HCT116 (cell line): ENCODE data around the gene EFS. TPM values are rescaled to one million over a fixed set of nuclear protein-coding genes. Genes with fewer than 3 reads are reported as not detected.

Experiments used
- ATAC-seq: fragments of 200-7000 bp; cut with Tn5 transposase; 2 replicates; pipeline ENCODE4 v1.9.1; 2020; ENCODE audit warnings: mild to moderate bottlenecking, moderate library complexity
- BruUV-seq: library from RNA; stranded (reverse); fragments of 400-500 nt; replicated peaks from 2 replicates; lab custom pipeline; 2021; lab: Mats Ljungman, UMichigan
- CTCF ChIA-PET: fragments of 300-600 bp; sonication (Branson Sonifier 250); formaldehyde crosslinking; loops from one replicate; lab custom pipeline; 2021; ENCODE audit warnings: antibody characterized with exemption; lab: Charles Lee
- POLR2A ChIA-PET: fragments of 300-600, 350-600 bp; sonication (Branson Sonifier 250); formaldehyde crosslinking; loops from one replicate; lab custom pipeline; 2021; ENCODE audit warnings: antibody characterized with exemption; lab: Charles Lee
- RAD21 ChIA-PET, 2 experiments: fragments of 300-600 bp; sonication (Branson Sonifier 250); formaldehyde crosslinking; loops; one replicate each; lab custom pipeline; 2023; ENCODE audit warnings: low total read pairs in 2 of 2; ENCODE audit not compliant: uncharacterized antibody in 2 of 2, unreplicated experiment in 2 of 2, low non-redundant PET in 1 of 2; lab: Charles Lee
- DNase-seq: peaks from one replicate; pipeline ENCODE4 v3.0.0-alpha.2; 2010; ENCODE audit warnings: low read depth, low spot score
- H2AFZ ChIP-seq: fragments of 200-600 bp; shearing (Covaris generic), sonication (generic); 2 replicates; pipeline ENCODE4 v1.6.1; 2017; ENCODE audit warnings: low read depth, mixed run types, mixed read lengths, antibody characterized with exemption, low read length; ENCODE audit not compliant: poor library complexity, severe bottlenecking
- H3K27ac ChIP-seq: 2 replicates; pipeline ENCODE4 v1.5.1; 2012; ENCODE audit warnings: low read depth, low read length
- H3K27me3 ChIP-seq: fragments of 200-600 bp; sonication (generic); 2 replicates; pipeline ENCODE4 v1.6.1; 2016; ENCODE audit warnings: mixed run types, low read length, mixed read lengths; ENCODE audit not compliant: insufficient read depth
- H3K36me3 ChIP-seq, 2 experiments: fragments of 200-500 bp in 1 of 2; fragments of 200-600 bp in 1 of 2; sonication (Bioruptor generic) in 1 of 2; sonication (generic) in 1 of 2; 2 replicates each; pipeline versions ENCODE4 v1.5.1 to v1.6.1; 2014 to 2016; ENCODE audit warnings: low read length in 2 of 2, inconsistent platforms in 1 of 2, mixed read lengths in 1 of 2, mixed run types in 1 of 2; ENCODE audit not compliant: insufficient read depth in 2 of 2, control insufficient read depth in 1 of 2
- H3K4me1 ChIP-seq, 2 experiments: fragments of 200-600 bp in 1 of 2; sonication (generic) in 1 of 2; 2 replicates each; pipeline versions ENCODE4 v1.5.1 to v1.6.1; 2012 to 2017; ENCODE audit warnings: low read length in 2 of 2, inconsistent platforms in 1 of 2, mild to moderate bottlenecking in 1 of 2, mixed read lengths in 1 of 2, mixed run types in 1 of 2, moderate library complexity in 1 of 2; ENCODE audit not compliant: insufficient read depth in 2 of 2, control insufficient read depth in 1 of 2
- H3K4me2 ChIP-seq: fragments of 200-600 bp; sonication (generic); 2 replicates; pipeline ENCODE4 v1.6.1; 2017; ENCODE audit warnings: mixed run types, low read length, mixed read lengths
- H3K4me3 ChIP-seq, 2 experiments: fragments of 200-600 bp in 1 of 2; sonication (generic) in 1 of 2; replicated peaks in 1 of 2; 2 replicates each; pipeline ENCODE4 v1.5.1; 2011 to 2016; ENCODE audit warnings: low read length in 2 of 2, control low read depth in 1 of 2, low read depth in 1 of 2, mild to moderate bottlenecking in 1 of 2, mixed read lengths in 1 of 2, mixed run types in 1 of 2
- H3K79me2 ChIP-seq: fragments of 200-600 bp; sonication (generic); 2 replicates; pipeline ENCODE4 v1.6.1; 2017; ENCODE audit warnings: mild to moderate bottlenecking, mixed run types, low read length, moderate library complexity, mixed read lengths; ENCODE audit not compliant: insufficient read depth
- H3K9ac ChIP-seq: fragments of 200-600 bp; sonication (generic); 2 replicates; pipeline ENCODE4 v1.6.1; 2016; ENCODE audit warnings: low read length, mixed read lengths
- H3K9me2 ChIP-seq: fragments of 200-600 bp; sonication (generic), shearing (Covaris generic); 2 replicates; pipeline ENCODE4 v1.6.1; 2017; ENCODE audit warnings: mixed run types, mild to moderate bottlenecking, moderate library complexity; ENCODE audit not compliant: insufficient read depth
- H3K9me3 ChIP-seq, 2 experiments: fragments of 200-500 bp in 1 of 2; fragments of 200-600 bp in 1 of 2; sonication (Bioruptor generic) in 1 of 2; sonication (generic) in 1 of 2; 2 replicates each; pipeline ENCODE4 v1.6.1; 2014 to 2017; ENCODE audit warnings: low read length in 2 of 2, mixed read lengths in 2 of 2, inconsistent platforms in 1 of 2, low read depth in 1 of 2, mild to moderate bottlenecking in 1 of 2, mixed run types in 1 of 2, moderate library complexity in 1 of 2; ENCODE audit not compliant: control insufficient read depth in 1 of 2, insufficient read depth in 1 of 2
- H4K20me1 ChIP-seq: fragments of 200-600 bp; sonication (generic), shearing (Covaris generic); 2 replicates; pipeline ENCODE4 v1.6.1; 2017; ENCODE audit warnings: mixed run types, mild to moderate bottlenecking, moderate library complexity; ENCODE audit not compliant: insufficient read depth
- EZH2 ChIP-seq: fragments of 200-600 bp; sonication (generic); IDR thresholded peaks from 2 replicates; pipeline ENCODE4 v1.6.1; 2017; ENCODE audit warnings: antibody characterized with exemption, mixed run types
- EZH2phosphoT487 ChIP-seq: fragments of 200-600 bp; IDR thresholded peaks from 2 replicates; pipeline ENCODE4 v1.6.1; 2018; ENCODE audit warnings: antibody characterized with exemption, borderline replicate concordance
- JUND ChIP-seq: IDR thresholded peaks from 2 replicates; pipeline ENCODE4 v1.6.1; 2012
- MAX ChIP-seq: IDR thresholded peaks from 2 replicates; pipeline ENCODE4 v1.6.1; 2012
- POLR2A ChIP-seq: IDR thresholded peaks from 2 replicates; pipeline ENCODE4 v1.7.0; 2011; ENCODE audit warnings: borderline replicate concordance; ENCODE audit not compliant: insufficient read depth, insufficient read length; ENCODE audit errors: extremely low read depth
- SRF ChIP-seq: IDR thresholded peaks from 2 replicates; pipeline ENCODE4 v1.6.1; 2012; ENCODE audit warnings: low read depth
- ZFX ChIP-seq: fragments of 450-650 bp; IDR thresholded peaks from 2 replicates; pipeline ENCODE4 v1.6.1; 2017
- intact Hi-C: fragments of 100-400 bp; cut with micrococcal nuclease; formaldehyde crosslinking; loops from 2 replicates; pipeline ENCODE4 v1.10.0; 2022
- total RNA-seq: library from RNA; stranded (reverse); gene quantifications from one replicate; pipeline ENCODE4 v1.2.1, GENCODE V29; 2021; ENCODE audit not compliant: unreplicated experiment
- TF ChIP-seq, protein P1 (sequence below): IDR thresholded peaks from 2 replicates; pipeline ENCODE4 v1.6.1; 2012
- TF ChIP-seq, protein P2 (sequence below): IDR thresholded peaks from 2 replicates; pipeline ENCODE4 v1.6.1; 2011; ENCODE audit warnings: mild to moderate bottlenecking, low read length, moderate library complexity; ENCODE audit not compliant: insufficient replicate concordance; ENCODE audit errors: extremely low read depth

The EFS gene
- total RNA-seq, 1 experiment from 2014 or later, result 0.10 TPM

DNA sequence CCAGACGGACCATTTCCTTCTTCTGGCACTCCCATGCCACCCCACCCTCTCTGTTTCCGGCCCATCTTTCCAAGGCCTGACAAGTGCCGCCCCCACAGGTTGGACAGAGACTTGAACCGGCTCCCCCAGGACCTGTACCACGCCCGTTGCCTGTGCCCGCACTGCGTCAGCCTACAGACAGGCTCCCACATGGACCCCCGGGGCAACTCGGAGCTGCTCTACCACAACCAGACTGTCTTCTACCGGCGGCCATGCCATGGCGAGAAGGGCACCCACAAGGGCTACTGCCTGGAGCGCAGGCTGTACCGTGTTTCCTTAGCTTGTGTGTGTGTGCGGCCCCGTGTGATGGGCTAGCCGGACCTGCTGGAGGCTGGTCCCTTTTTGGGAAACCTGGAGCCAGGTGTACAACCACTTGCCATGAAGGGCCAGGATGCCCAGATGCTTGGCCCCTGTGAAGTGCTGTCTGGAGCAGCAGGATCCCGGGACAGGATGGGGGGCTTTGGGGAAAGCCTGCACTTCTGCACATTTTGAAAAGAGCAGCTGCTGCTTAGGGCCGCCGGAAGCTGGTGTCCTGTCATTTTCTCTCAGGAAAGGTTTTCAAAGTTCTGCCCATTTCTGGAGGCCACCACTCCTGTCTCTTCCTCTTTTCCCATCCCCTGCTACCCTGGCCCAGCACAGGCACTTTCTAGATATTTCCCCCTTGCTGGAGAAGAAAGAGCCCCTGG is 10.7 kb upstream of the EFS start:
- Histone ChIP-seq H3K27me3 (0 out of 2 replicates have a peak, but pooled peaks cover 5% of the 10 kb centered on the region), H2AFZ (no peak overlapping the region), H3K9me3 (no peaks in the 10 kb centered on the region), H3K79me2 (no peaks in the 10 kb centered on the region), H4K20me1 (no peaks in the 10 kb centered on the region), H3K36me3 (no peaks in the 10 kb centered on the region), H3K9ac (no peak overlapping the region), H3K4me2 (no peak overlapping the region), H3K4me1 (no peaks in the 10 kb centered on the region), H3K4me3 (no peak overlapping the region), H3K9me2 (no peaks in the 10 kb centered on the region), H3K27ac (no peak overlapping the region)
- BruUV-seq, result no TSS peak
- DNase-seq, result no peak
- ChIA-PET POLR2A (no interaction called here), RAD21 (no interaction called here), CTCF (no interaction called here)
- intact Hi-C loops, result no loop called here
- no peak for ATAC-seq
- TF ChIP-seq EZH2, result no peak
- TF ChIP-seq SRF, result no peak
- TF ChIP-seq, protein P1, sequence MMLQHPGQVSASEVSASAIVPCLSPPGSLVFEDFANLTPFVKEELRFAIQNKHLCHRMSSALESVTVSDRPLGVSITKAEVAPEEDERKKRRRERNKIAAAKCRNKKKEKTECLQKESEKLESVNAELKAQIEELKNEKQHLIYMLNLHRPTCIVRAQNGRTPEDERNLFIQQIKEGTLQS, result no peak
- TF ChIP-seq ZFX, result no peak
- no peak for TF ChIP-seq POLR2A
- no peak for TF ChIP-seq JUND
- TF ChIP-seq, protein P2, sequence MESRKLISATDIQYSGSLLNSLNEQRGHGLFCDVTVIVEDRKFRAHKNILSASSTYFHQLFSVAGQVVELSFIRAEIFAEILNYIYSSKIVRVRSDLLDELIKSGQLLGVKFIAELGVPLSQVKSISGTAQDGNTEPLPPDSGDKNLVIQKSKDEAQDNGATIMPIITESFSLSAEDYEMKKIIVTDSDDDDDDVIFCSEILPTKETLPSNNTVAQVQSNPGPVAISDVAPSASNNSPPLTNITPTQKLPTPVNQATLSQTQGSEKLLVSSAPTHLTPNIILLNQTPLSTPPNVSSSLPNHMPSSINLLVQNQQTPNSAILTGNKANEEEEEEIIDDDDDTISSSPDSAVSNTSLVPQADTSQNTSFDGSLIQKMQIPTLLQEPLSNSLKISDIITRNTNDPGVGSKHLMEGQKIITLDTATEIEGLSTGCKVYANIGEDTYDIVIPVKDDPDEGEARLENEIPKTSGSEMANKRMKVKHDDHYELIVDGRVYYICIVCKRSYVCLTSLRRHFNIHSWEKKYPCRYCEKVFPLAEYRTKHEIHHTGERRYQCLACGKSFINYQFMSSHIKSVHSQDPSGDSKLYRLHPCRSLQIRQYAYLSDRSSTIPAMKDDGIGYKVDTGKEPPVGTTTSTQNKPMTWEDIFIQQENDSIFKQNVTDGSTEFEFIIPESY, result no peak
- no peak for TF ChIP-seq MAX
- TF ChIP-seq EZH2phosphoT487, result no peak
